ENCODE results near the gene QPCTL.
A peak's percentile ranks its signal among the peaks of the same experiment; 100 is the strongest.

Gene QPCTL

GRCh38 chr19:45668342-45668871, 24.1 kb upstream of the QPCTL start:
- H3K4me2 ChIP-seq (ENCODE audit: insufficient read depth, low read length, poor library complexity, severe bottlenecking): peak overlapping the region; percentile 41
- H3K4me3 ChIP-seq (ENCODE audit: low read length in 2 of 2): peak overlapping the region; percentile 32 to 53
- no peak overlapping the region for H3K27ac ChIP-seq (replicated peaks; ENCODE audit: low read length)

DNA sequence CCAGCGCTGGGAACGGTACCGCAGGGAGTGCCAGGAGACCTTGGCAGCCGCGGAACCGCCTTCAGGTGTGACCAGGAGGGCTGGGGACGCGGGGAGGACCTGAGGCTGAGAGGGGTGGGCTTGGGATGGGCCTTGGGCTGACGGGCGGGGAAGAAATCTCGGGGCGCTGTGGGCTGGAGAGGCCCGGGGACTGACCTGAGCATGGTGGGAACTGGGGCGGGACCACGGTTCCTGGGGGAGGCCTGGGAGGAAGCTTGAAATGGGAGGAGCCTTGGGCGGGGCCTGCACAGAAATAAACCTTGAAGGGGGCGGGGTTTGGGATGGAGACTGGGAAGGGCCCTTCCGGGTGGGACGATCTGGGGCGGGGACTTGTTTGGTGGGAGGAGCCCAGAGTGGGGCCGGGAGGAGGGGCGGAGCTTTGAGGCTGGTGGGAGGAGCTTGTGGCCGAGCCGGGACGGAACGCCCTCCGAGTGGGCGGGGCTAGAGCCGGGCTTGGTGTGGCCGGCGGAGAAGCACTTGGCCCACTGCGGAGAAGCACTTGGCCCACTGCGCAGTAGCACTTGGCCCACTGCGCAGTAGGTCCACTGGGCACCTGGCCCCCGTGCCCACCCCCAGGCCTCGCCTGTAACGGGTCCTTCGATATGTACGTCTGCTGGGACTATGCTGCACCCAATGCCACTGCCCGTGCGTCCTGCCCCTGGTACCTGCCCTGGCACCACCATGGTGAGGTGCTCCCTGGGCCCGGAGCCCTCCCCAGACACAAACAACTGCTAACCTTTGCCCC, 21.6 kb upstream of the QPCTL start:
- Histone ChIP-seq H3K79me1 (ENCODE audit: low read depth, low read length) (no peaks in the 10 kb centered on the region), H4K91ac (ENCODE audit: low read depth, low read length, poor library complexity) (no peak overlapping the region), H2AFZ (ENCODE audit: low read length) (peak overlapping the region; percentile 41), H3K4ac (ENCODE audit: low read length) (peak overlapping the region; percentile 84), H3K36me3 (replicated peaks in 1 of 2; ENCODE audit: control insufficient read depth in 2 of 2, insufficient read depth in 2 of 2, low read length in 2 of 2) (no peaks in the 10 kb centered on the region), H3K27me3 (ENCODE audit: control insufficient read depth in 3 of 3, insufficient read depth in 3 of 3, low read depth in 1 of 3, low read length in 3 of 3) (peaks cover 4 to 54% (median 21%) of the 10 kb centered on the region in 3 experiments), H3K9ac (ENCODE audit: low read depth, low read length, poor library complexity) (peak overlapping the region; percentile 84), H3K14ac (ENCODE audit: low read length) (no peak overlapping the region), H3K4me2 (ENCODE audit: insufficient read depth, low read length, poor library complexity, severe bottlenecking) (peak overlapping the region; percentile 64), H3K9me3 (replicated peaks in 1 of 2; ENCODE audit: control insufficient read depth in 2 of 2, insufficient read depth in 1 of 2, low read depth in 1 of 2, low read length in 2 of 2) (peaks cover 0 to 5% of the 10 kb centered on the region in 2 donors), H3K27ac (replicated peaks; ENCODE audit: low read length) (no peak overlapping the region), H3K18ac (ENCODE audit: low read length) (peak overlapping the region; percentile 95), H3K23ac (ENCODE audit: low read depth, low read length, poor library complexity) (peak overlapping the region; percentile 97), H2BK12ac (ENCODE audit: low read length) (peak overlapping the region; percentile 99), H3K4me3 (ENCODE audit: low read length in 2 of 2) (peak overlapping the region in 1 of 2 donors; percentile 75), H4K8ac (ENCODE audit: low read depth, low read length) (peak overlapping the region; percentile 93), H2BK15ac (ENCODE audit: low read length) (peak overlapping the region; percentile 33), H2AK5ac (ENCODE audit: low read depth, low read length) (peak overlapping the region; percentile 96), H2BK120ac (ENCODE audit: low read depth, low read length) (peak overlapping the region; percentile 87), H3K4me1 (ENCODE audit: control insufficient read depth in 2 of 2, insufficient read depth in 1 of 2, low read depth in 1 of 2, low read length in 2 of 2) (peaks cover 12 to 16% of the 10 kb centered on the region in 2 donors), H2BK5ac (ENCODE audit: low read length) (no peak overlapping the region)
- DNase-seq (ENCODE audit: low spot score): peak; percentile 76
- WGBS, 2 donors (ENCODE audit: extremely low coverage in 2 of 2, insufficient read length in 2 of 2, insufficient replicate concordance in 1 of 2): no CpG with 5 or more reads among the region's 42 CpGs

More at GRCh38 chr19:45668342-45668871, 24.1 kb upstream of the QPCTL start:
- H4K8ac ChIP-seq (ENCODE audit: low read depth, low read length): no peak overlapping the region
- H3K18ac ChIP-seq (ENCODE audit: low read length): no peak overlapping the region
- no peak overlapping the region for H3K9ac ChIP-seq (ENCODE audit: low read depth, low read length, poor library complexity)
- peak overlapping the region; percentile 82 for H2AFZ ChIP-seq (ENCODE audit: low read length)
- H3K27me3 ChIP-seq (ENCODE audit: control insufficient read depth in 3 of 3, insufficient read depth in 3 of 3, low read depth in 1 of 3, low read length in 3 of 3): peaks cover 4 to 48% (median 21%) of the 10 kb centered on the region in 3 experiments
- H3K36me3 ChIP-seq (replicated peaks in 1 of 2; ENCODE audit: control insufficient read depth in 2 of 2, insufficient read depth in 2 of 2, low read length in 2 of 2): no peaks in the 10 kb centered on the region
- peaks cover 12 to 16% of the 10 kb centered on the region in 2 donors for H3K4me1 ChIP-seq (ENCODE audit: control insufficient read depth in 2 of 2, insufficient read depth in 1 of 2, low read depth in 1 of 2, low read length in 2 of 2)
- H2AK5ac ChIP-seq (ENCODE audit: low read depth, low read length): no peak overlapping the region
- WGBS, 2 donors (ENCODE audit: extremely low coverage in 2 of 2, insufficient read length in 2 of 2, insufficient replicate concordance in 1 of 2): no CpG with 5 or more reads among the region's 19 CpGs
- no peak overlapping the region for H2BK12ac ChIP-seq (ENCODE audit: low read length)
- DNase-seq (ENCODE audit: low spot score): no peak
- H2BK120ac ChIP-seq (ENCODE audit: low read depth, low read length): no peak overlapping the region
- no peak overlapping the region for H2BK15ac ChIP-seq (ENCODE audit: low read length)
- H3K4ac ChIP-seq (ENCODE audit: low read length): no peak overlapping the region
- no peak overlapping the region for H4K91ac ChIP-seq (ENCODE audit: low read depth, low read length, poor library complexity)
- no peaks in the 10 kb centered on the region for H3K79me1 ChIP-seq (ENCODE audit: low read depth, low read length)
- no peak overlapping the region for H3K14ac ChIP-seq (ENCODE audit: low read length)
- H3K23ac ChIP-seq (ENCODE audit: low read depth, low read length, poor library complexity): no peak overlapping the region
- H2BK5ac ChIP-seq (ENCODE audit: low read length): no peak overlapping the region
- peaks cover 0 to 5% of the 10 kb centered on the region in 2 donors for H3K9me3 ChIP-seq (replicated peaks in 1 of 2; ENCODE audit: control insufficient read depth in 2 of 2, insufficient read depth in 1 of 2, low read depth in 1 of 2, low read length in 2 of 2)

DNA sequence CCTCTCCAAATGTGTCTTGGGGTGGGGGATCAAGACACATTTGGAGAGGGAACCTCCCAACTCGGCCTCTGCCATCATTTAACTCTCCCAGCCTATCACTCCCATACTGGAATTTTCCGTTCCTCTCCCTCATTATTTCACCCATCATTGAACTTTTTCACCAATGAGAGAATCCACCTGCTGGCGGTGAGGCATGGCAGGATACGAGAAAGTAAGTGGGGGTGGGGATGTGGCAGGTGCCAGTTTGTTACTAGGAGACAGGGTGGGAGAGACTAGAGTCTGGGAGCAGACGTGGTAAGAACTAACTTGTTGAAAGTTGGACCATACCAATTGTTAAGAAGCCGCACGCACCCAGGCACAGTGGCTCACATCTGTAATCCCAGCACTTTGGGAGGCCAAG, 17.5 kb upstream of the QPCTL start:
- Histone ChIP-seq H3K4me2 (ENCODE audit: insufficient read depth, low read length, poor library complexity, severe bottlenecking) (no peak overlapping the region), H3K23ac (ENCODE audit: low read depth, low read length, poor library complexity) (no peak overlapping the region)
- no CpG with 5 or more reads among the region's 7 CpGs for WGBS, 2 donors (ENCODE audit: extremely low coverage in 2 of 2, insufficient read length in 2 of 2, insufficient replicate concordance in 1 of 2)

GRCh38 chr19:45676851-45677263, 15.6 kb upstream of the QPCTL start:
- no peaks in the 10 kb centered on the region for H3K79me1 ChIP-seq (ENCODE audit: low read depth, low read length)
- H2AK5ac ChIP-seq (ENCODE audit: low read depth, low read length): peak overlapping the region; percentile 52
- peak overlapping the region; percentile 38 for H2BK15ac ChIP-seq (ENCODE audit: low read length)
- peak overlapping the region; percentile 52 for H3K23ac ChIP-seq (ENCODE audit: low read depth, low read length, poor library complexity)
- H4K91ac ChIP-seq (ENCODE audit: low read depth, low read length, poor library complexity): peak overlapping the region; percentile 24
- no peak overlapping the region for H2BK120ac ChIP-seq (ENCODE audit: low read depth, low read length)
- H3K9me3 ChIP-seq (replicated peaks in 1 of 2; ENCODE audit: control insufficient read depth in 2 of 2, insufficient read depth in 1 of 2, low read depth in 1 of 2, low read length in 2 of 2): peaks cover 0 to 3% of the 10 kb centered on the region in 2 donors
- H3K4ac ChIP-seq (ENCODE audit: low read length): no peak overlapping the region
- peaks cover 7 to 41% (median 23%) of the 10 kb centered on the region in 3 experiments for H3K27me3 ChIP-seq (ENCODE audit: control insufficient read depth in 3 of 3, insufficient read depth in 3 of 3, low read depth in 1 of 3, low read length in 3 of 3)
- H4K8ac ChIP-seq (ENCODE audit: low read depth, low read length): no peak overlapping the region
- no peak overlapping the region for H3K27ac ChIP-seq (replicated peaks; ENCODE audit: low read length)
- peaks cover 3 to 9% of the 10 kb centered on the region in 2 donors for H3K4me1 ChIP-seq (ENCODE audit: control insufficient read depth in 2 of 2, insufficient read depth in 1 of 2, low read depth in 1 of 2, low read length in 2 of 2)
- DNase-seq (ENCODE audit: low spot score): no peak
- H3K4me2 ChIP-seq (ENCODE audit: insufficient read depth, low read length, poor library complexity, severe bottlenecking): peak overlapping the region; percentile 71
- H2BK12ac ChIP-seq (ENCODE audit: low read length): no peak overlapping the region
- H2BK5ac ChIP-seq (ENCODE audit: low read length): no peak overlapping the region
- H2AFZ ChIP-seq (ENCODE audit: low read length): peak overlapping the region; percentile 71
- WGBS, 2 donors (ENCODE audit: extremely low coverage in 2 of 2, insufficient read length in 2 of 2, insufficient replicate concordance in 1 of 2): no CpG with 5 or more reads among the region's 28 CpGs
- H3K9ac ChIP-seq (ENCODE audit: low read depth, low read length, poor library complexity): peak overlapping the region; percentile 72
- peak overlapping the region; percentile 71 for H3K14ac ChIP-seq (ENCODE audit: low read length)
- H3K4me3 ChIP-seq (ENCODE audit: low read length in 2 of 2): peak overlapping the region in 1 of 2 donors; percentile 71
- H3K36me3 ChIP-seq (replicated peaks in 1 of 2; ENCODE audit: control insufficient read depth in 2 of 2, insufficient read depth in 2 of 2, low read length in 2 of 2): no peaks in the 10 kb centered on the region
- peak overlapping the region; percentile 92 for H3K18ac ChIP-seq (ENCODE audit: low read length)

More for the DNA sequence above, 17.5 kb upstream of the QPCTL start:
- DNase-seq (ENCODE audit: low spot score): no peak
- H3K27me3 ChIP-seq (ENCODE audit: control insufficient read depth in 3 of 3, insufficient read depth in 3 of 3, low read depth in 1 of 3, low read length in 3 of 3): peaks cover 18 to 54% (median 25%) of the 10 kb centered on the region in 3 experiments
- no peak overlapping the region for H2AFZ ChIP-seq (ENCODE audit: low read length)
- no peak overlapping the region for H3K4ac ChIP-seq (ENCODE audit: low read length)
- no peak overlapping the region for H2BK5ac ChIP-seq (ENCODE audit: low read length)
- no peak overlapping the region for H2BK15ac ChIP-seq (ENCODE audit: low read length)
- H3K27ac ChIP-seq (replicated peaks; ENCODE audit: low read length): no peak overlapping the region
- H3K9ac ChIP-seq (ENCODE audit: low read depth, low read length, poor library complexity): no peak overlapping the region
- H3K9me3 ChIP-seq (replicated peaks in 1 of 2; ENCODE audit: control insufficient read depth in 2 of 2, insufficient read depth in 1 of 2, low read depth in 1 of 2, low read length in 2 of 2): peaks cover 0 to 6% of the 10 kb centered on the region in 2 donors
- H2BK120ac ChIP-seq (ENCODE audit: low read depth, low read length): no peak overlapping the region
- H3K18ac ChIP-seq (ENCODE audit: low read length): no peak overlapping the region
- peaks cover 3 to 13% of the 10 kb centered on the region in 2 donors for H3K4me1 ChIP-seq (ENCODE audit: control insufficient read depth in 2 of 2, insufficient read depth in 1 of 2, low read depth in 1 of 2, low read length in 2 of 2)
- H3K14ac ChIP-seq (ENCODE audit: low read length): no peak overlapping the region
- H2AK5ac ChIP-seq (ENCODE audit: low read depth, low read length): no peak overlapping the region
- no peaks in the 10 kb centered on the region for H3K36me3 ChIP-seq (replicated peaks in 1 of 2; ENCODE audit: control insufficient read depth in 2 of 2, insufficient read depth in 2 of 2, low read length in 2 of 2)
- H3K4me3 ChIP-seq (ENCODE audit: low read length in 2 of 2): no peak overlapping the region
- H4K91ac ChIP-seq (ENCODE audit: low read depth, low read length, poor library complexity): no peak overlapping the region
- H3K79me1 ChIP-seq (ENCODE audit: low read depth, low read length): no peaks in the 10 kb centered on the region
- no peak overlapping the region for H4K8ac ChIP-seq (ENCODE audit: low read depth, low read length)
- no peak overlapping the region for H2BK12ac ChIP-seq (ENCODE audit: low read length)

Measured in neuronal stem cell (in vitro differentiated cells).